Measurements from ENCODE around the gene LPAR2. TPM values are rescaled to one million over a fixed set of nuclear protein-coding genes. Genes with fewer than 3 reads are reported as not detected.

LPAR2 gene
- total RNA-seq, 4 donors from 2014 or later: 6.5 to 26.0 (median 7.7) TPM

DNA sequence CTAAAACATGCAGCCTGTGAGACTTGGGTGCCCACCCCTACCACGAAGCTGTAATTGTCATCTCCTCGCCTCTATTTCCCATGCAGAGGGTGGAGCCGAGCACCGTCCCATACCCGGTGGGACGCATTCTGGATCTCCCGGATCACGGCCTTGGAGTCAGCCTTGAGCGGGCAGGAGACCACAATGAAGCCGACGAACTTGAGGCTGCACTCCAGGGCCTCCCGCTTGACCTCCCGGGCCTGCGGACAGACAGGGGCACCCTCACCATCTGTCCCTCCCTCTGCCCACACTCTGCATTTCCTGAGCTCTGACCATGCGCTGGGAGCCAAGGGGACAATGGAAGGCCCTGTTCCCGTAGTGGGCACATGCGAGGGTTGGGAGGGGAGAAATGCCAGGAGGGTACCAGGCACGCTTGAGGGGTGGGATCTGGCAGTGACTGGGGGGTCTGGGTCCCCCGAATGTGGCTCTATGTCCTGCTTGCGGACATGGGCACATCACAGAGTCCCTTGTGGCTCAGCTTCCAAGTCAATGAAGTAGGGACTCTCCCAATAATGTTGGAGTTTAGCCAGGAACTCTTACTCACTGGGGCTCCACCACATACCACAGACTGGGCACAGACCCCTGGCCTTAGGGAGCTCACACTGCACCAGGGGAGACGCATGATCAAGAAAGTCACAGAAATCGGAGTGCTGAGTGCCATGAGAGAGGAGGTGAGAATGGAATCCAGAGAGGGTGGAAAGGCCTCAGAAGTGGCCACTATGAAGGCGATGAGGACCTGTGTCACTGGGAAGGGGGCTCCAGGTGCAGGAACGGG, 24.7 kb upstream of the LPAR2 start:
- TF ChIP-seq, protein P1, sequence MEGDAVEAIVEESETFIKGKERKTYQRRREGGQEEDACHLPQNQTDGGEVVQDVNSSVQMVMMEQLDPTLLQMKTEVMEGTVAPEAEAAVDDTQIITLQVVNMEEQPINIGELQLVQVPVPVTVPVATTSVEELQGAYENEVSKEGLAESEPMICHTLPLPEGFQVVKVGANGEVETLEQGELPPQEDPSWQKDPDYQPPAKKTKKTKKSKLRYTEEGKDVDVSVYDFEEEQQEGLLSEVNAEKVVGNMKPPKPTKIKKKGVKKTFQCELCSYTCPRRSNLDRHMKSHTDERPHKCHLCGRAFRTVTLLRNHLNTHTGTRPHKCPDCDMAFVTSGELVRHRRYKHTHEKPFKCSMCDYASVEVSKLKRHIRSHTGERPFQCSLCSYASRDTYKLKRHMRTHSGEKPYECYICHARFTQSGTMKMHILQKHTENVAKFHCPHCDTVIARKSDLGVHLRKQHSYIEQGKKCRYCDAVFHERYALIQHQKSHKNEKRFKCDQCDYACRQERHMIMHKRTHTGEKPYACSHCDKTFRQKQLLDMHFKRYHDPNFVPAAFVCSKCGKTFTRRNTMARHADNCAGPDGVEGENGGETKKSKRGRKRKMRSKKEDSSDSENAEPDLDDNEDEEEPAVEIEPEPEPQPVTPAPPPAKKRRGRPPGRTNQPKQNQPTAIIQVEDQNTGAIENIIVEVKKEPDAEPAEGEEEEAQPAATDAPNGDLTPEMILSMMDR (IDR thresholded peaks at IDR 0.05): no peak
- DNase-seq (ENCODE audit: low spot score) (no peak), ATAC-seq (ENCODE audit: low FRiP score) (no peak)

DNA sequence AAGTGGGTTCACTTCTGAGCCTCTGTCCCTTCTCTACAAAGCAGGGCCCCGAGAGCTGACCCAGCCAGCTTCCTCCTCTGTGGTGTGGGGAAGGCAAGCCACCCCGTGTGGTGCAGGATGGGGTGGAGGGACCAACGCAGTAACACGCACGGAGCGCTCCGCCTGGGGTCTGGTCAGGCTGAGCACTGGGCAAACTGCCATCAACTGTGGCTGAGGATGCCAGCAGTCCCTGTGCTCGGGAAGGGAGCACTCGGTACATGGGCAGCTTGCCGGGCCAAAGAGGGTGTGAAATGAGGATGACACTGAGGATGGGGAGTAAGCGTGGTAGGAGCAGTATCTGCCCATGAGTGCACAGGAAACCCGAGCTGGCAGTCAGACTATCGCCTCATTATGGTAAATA, 23.1 kb upstream of the LPAR2 start:
- TF ChIP-seq, protein P1 (IDR thresholded peaks at IDR 0.05): no peak
- no peak for ATAC-seq (ENCODE audit: low FRiP score)
- no peak for DNase-seq (ENCODE audit: low spot score)

DNA sequence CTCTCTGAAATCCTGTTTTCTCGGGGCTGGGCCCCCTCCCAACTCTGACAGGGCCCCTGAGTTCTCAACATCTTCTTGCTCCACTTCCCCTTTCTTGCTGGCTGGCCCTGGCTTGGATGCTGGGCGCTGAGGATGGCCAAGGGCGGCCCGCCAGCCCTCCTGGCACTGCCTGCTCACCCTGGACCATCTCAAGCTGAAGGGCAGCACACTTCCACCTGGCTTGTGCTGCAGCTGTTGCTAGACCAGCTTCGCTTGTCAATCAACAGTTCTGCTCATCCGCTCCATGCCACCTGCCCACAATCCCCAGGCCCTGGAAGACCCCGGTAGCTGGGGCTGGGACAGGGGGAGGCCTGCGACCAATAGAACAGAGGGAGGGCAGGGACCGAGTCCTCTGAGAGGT, 22.3 kb upstream of the LPAR2 start:
- no peak for ATAC-seq (ENCODE audit: low FRiP score)
- DNase-seq (ENCODE audit: low spot score): no peak
- TF ChIP-seq, protein P1 (IDR thresholded peaks at IDR 0.05): no peak

DNA sequence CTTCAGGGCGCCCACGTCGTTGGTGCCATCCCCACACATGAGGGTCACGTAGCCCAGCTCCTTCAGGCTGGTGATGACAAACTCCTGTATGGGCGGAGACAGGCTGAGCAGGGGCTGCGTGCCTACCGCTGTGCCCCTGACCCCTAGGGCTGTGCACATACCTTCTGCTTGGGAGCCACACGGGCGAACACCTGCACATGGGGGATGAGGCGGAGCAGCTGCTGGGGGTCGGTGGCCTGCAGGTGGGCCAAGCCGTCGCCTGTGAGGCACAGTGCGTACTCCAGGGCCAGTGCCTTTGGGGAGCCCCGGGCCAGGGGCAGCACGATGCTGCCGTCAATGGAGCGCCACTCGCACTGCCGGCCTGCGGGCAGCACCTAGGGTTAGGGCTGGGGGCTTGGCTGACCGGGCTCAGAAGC, 21.6 kb upstream of the LPAR2 start:
- TF ChIP-seq, protein P1 (IDR thresholded peaks at IDR 0.05): no peak
- ATAC-seq (ENCODE audit: low FRiP score) (no peak), DNase-seq (ENCODE audit: low spot score) (no peak)

DNA sequence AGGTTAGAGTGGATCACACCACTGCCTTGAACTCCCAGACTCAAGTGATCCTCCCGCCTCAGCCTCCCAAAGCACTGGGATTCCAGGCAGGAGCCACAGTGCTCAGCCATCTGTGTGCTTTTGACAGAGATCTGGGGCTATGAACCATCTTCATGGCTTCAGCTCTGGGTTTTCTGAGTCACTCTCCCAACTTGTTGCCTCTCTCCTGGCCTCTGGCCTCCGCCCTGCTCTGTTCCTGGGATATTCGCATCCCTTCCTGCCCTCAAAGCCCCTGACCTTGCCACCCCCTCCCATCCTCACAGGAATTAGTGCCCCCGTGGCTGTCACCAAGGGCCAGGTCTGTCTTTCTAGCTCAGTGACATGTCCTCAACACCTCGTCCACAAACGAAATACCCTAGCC, 21.1 kb upstream of the LPAR2 start:
- ATAC-seq (ENCODE audit: low FRiP score) (no peak), DNase-seq (ENCODE audit: low spot score) (no peak)
- TF ChIP-seq, protein P1 (IDR thresholded peaks at IDR 0.05): no peak

DNA sequence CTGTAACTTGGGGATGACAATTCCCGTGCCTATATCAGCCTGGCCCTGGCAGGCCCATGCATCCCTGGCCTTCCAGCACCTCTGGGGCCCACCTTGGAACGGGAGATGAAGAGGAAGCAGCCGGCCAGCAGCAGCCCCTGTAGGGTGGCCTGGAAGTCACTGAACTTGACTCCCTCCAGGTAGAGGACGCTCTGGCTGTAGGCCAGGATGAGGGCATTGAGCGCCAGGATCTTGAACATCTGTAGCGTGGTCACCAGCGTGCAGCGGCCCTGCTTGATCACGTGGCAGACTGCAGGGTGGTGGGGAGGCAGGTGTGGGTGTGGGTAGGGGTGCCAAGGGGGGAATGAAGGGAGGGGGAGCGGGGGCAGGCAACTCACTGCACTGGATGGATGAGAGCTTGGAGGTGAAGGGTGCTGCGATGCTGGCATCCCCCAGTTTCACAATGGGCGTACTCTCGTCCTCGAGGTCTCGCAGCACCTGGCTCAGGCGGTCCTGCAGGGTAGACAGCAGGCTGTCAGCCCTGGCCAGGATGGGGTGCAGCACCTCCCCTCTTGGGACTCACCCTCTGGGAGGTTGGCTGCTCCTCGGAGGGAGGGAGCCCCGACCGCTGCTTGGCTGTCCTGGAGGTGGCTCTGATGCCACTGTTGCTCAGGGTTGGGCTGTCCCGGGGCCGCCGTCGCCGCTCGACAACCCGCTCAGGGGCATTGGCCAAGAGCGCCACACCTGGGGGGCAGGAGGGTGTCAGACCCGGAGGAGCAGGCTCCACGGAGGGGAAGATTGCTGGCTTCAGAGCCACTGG, 19.2 kb upstream of the LPAR2 start:
- TF ChIP-seq, protein P1 (IDR thresholded peaks at IDR 0.05): no peak
- no peak for DNase-seq (ENCODE audit: low spot score)
- ATAC-seq (ENCODE audit: low FRiP score): no peak
